Glutamatergic neuron (in vitro differentiated cells): ENCODE results near the gene KIF14. TPM values are rescaled to one million over a fixed set of nuclear protein-coding genes. Genes with fewer than 3 reads are reported as not detected.

ENCODE experiments used
- DNase-seq: peaks from one replicate; pipeline ENCODE4 v3.0.0; 2022
- H3K27ac Mint-ChIP-seq: one replicate; pipeline ENCODE4 v1.8.0; 2020; ENCODE audit warnings: mild to moderate bottlenecking, mixed read lengths, inconsistent platforms; ENCODE audit not compliant: unreplicated experiment
- H3K27me3 Mint-ChIP-seq: one replicate; pipeline ENCODE4 v1.8.0; 2020; ENCODE audit warnings: mild to moderate bottlenecking, moderate library complexity, mixed read lengths, inconsistent platforms; ENCODE audit not compliant: unreplicated experiment
- H3K36me3 Mint-ChIP-seq: one replicate; pipeline ENCODE4 v1.8.0; 2020; ENCODE audit warnings: mild to moderate bottlenecking, mixed read lengths, inconsistent platforms; ENCODE audit not compliant: unreplicated experiment
- H3K4me1 Mint-ChIP-seq: one replicate; pipeline ENCODE4 v1.8.0; 2020; ENCODE audit warnings: mild to moderate bottlenecking, low read depth, mixed read lengths, inconsistent platforms; ENCODE audit not compliant: unreplicated experiment
- H3K4me3 Mint-ChIP-seq: one replicate; pipeline ENCODE4 v1.8.0; 2020; ENCODE audit warnings: mild to moderate bottlenecking, mixed read lengths, inconsistent platforms; ENCODE audit not compliant: unreplicated experiment
- H3K9me3 Mint-ChIP-seq: one replicate; pipeline ENCODE4 v1.8.0; 2020; ENCODE audit warnings: mild to moderate bottlenecking, moderate library complexity, mixed read lengths, inconsistent platforms; ENCODE audit not compliant: unreplicated experiment
- CTCF ChIP-seq: fragments of 200-600 bp; sonication (generic); IDR thresholded peaks from one replicate; pipeline ENCODE4 v1.5.0; 2021; ENCODE audit not compliant: partially characterized antibody, unreplicated experiment
- total RNA-seq: library from RNA; stranded (reverse); fragmentation: NEBNext Ultra II Directional; extraction: Animal tissue kit (Norgen Biotek cat#: 25700); gene quantifications from one replicate; pipeline ENCODE4 v1.2.1, GENCODE V29; 2021; ENCODE audit not compliant: unreplicated experiment

Gene KIF14
- total RNA-seq, 1 donor from 2014 or later, result 2.9 TPM

GRCh38 chr1:200542162-200542561 is 78.4 kb downstream of the KIF14 start:
- DNase-seq, result no peak
- H3K4me1 Mint-ChIP-seq, result no peaks in the 10 kb centered on the region
- no peak overlapping the region for H3K4me3 Mint-ChIP-seq
- no peaks in the 10 kb centered on the region for H3K36me3 Mint-ChIP-seq
- peaks cover 1% of the 10 kb centered on the region for H3K9me3 Mint-ChIP-seq
- peaks cover 6% of the 10 kb centered on the region for H3K27me3 Mint-ChIP-seq
- TF ChIP-seq CTCF, result no peak
- H3K27ac Mint-ChIP-seq, result no peak overlapping the region

GRCh38 chr1:200540281-200540680 is 80.3 kb downstream of the KIF14 start:
- Mint-ChIP-seq H3K4me3 (no peak overlapping the region), H3K27ac (no peak overlapping the region), H3K4me1 (no peaks in the 10 kb centered on the region), H3K36me3 (no peaks in the 10 kb centered on the region), H3K27me3 (peaks cover 6% of the 10 kb centered on the region), H3K9me3 (peaks cover 1% of the 10 kb centered on the region)
- no peak for TF ChIP-seq CTCF
- DNase-seq, result no peak

- H3K27me3 Mint-ChIP-seq, result peaks cover 6% of the 10 kb centered on the region
- TF ChIP-seq CTCF, result no peak
- no peak overlapping the region for H3K27ac Mint-ChIP-seq
- H3K4me3 Mint-ChIP-seq, result no peak overlapping the region
- no peak for DNase-seq
- no peaks in the 10 kb centered on the region for H3K36me3 Mint-ChIP-seq
- H3K4me1 Mint-ChIP-seq, result no peaks in the 10 kb centered on the region
- H3K9me3 Mint-ChIP-seq, result peaks cover 1% of the 10 kb centered on the region
Measured at GRCh38 chr1:200538179-200538578, 82.4 kb downstream of the KIF14 start.

GRCh38 chr1:200535605-200536004 is 84.9 kb downstream of the KIF14 start:
- no peak overlapping the region for H3K4me3 Mint-ChIP-seq
- no peaks in the 10 kb centered on the region for H3K36me3 Mint-ChIP-seq
- no peak for TF ChIP-seq CTCF
- no peaks in the 10 kb centered on the region for H3K4me1 Mint-ChIP-seq
- no peak overlapping the region for H3K27ac Mint-ChIP-seq
- peaks cover 1% of the 10 kb centered on the region for H3K9me3 Mint-ChIP-seq
- peaks cover 3% of the 10 kb centered on the region for H3K27me3 Mint-ChIP-seq
- DNase-seq, result no peak

- no peak for DNase-seq
- Mint-ChIP-seq H3K4me1 (no peaks in the 10 kb centered on the region), H3K27ac (no peak overlapping the region), H3K4me3 (no peak overlapping the region), H3K36me3 (no peaks in the 10 kb centered on the region), H3K9me3 (no peaks in the 10 kb centered on the region), H3K27me3 (peaks cover 2% of the 10 kb centered on the region)
- TF ChIP-seq CTCF, result no peak
Measured at GRCh38 chr1:200530623-200531261, 89.8 kb downstream of the KIF14 start.
